ENCODE measurements around the gene TACR1.

GRCh38 chr2:75066121-75066902 lies 133.0 kb downstream of the TACR1 start:
- TF ChIP-seq, protein P1, sequence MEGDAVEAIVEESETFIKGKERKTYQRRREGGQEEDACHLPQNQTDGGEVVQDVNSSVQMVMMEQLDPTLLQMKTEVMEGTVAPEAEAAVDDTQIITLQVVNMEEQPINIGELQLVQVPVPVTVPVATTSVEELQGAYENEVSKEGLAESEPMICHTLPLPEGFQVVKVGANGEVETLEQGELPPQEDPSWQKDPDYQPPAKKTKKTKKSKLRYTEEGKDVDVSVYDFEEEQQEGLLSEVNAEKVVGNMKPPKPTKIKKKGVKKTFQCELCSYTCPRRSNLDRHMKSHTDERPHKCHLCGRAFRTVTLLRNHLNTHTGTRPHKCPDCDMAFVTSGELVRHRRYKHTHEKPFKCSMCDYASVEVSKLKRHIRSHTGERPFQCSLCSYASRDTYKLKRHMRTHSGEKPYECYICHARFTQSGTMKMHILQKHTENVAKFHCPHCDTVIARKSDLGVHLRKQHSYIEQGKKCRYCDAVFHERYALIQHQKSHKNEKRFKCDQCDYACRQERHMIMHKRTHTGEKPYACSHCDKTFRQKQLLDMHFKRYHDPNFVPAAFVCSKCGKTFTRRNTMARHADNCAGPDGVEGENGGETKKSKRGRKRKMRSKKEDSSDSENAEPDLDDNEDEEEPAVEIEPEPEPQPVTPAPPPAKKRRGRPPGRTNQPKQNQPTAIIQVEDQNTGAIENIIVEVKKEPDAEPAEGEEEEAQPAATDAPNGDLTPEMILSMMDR (IDR thresholded peaks at IDR 0.05): no peak
- TF ChIP-seq POLR2A (IDR thresholded peaks at IDR 0.05): no peak
